ENCODE results near the gene DNM3.
"Not testable (repeated sequence)": the region's sequence is repeated elsewhere in the genome, so short reads cannot be mapped to it uniquely, and the experiment has no call there.

Gene DNM3

GRCh38 chr1:172051898-172052297, 210.6 kb downstream of the DNM3 start:
- no peak overlapping the region for H3K4me3 ChIP-seq (ENCODE audit: low read length)
- TF ChIP-seq, protein P1, sequence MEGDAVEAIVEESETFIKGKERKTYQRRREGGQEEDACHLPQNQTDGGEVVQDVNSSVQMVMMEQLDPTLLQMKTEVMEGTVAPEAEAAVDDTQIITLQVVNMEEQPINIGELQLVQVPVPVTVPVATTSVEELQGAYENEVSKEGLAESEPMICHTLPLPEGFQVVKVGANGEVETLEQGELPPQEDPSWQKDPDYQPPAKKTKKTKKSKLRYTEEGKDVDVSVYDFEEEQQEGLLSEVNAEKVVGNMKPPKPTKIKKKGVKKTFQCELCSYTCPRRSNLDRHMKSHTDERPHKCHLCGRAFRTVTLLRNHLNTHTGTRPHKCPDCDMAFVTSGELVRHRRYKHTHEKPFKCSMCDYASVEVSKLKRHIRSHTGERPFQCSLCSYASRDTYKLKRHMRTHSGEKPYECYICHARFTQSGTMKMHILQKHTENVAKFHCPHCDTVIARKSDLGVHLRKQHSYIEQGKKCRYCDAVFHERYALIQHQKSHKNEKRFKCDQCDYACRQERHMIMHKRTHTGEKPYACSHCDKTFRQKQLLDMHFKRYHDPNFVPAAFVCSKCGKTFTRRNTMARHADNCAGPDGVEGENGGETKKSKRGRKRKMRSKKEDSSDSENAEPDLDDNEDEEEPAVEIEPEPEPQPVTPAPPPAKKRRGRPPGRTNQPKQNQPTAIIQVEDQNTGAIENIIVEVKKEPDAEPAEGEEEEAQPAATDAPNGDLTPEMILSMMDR (conservative IDR thresholded peaks at IDR 0.05; ENCODE audit: low read depth, low read length), result no peak
- no peak for DNase-seq (ENCODE audit: low read depth)

DNA sequence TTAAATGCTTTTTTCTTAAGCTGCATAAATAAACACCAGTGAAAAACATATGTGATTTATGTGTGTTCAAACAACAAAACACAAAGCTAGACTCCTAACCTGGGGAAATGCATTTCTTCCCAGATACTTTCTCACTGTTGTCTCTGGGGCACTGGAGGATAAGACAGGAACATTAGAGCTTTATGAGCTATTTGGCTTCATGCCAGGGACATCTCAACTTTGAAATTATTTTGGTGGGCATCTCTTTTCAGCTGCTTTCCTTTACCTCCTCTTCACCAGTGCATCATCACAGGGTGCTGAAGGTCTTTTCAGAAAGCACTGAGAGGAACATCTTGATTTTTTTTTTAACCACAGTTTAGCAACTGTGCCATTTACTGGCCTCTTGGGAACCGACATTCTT, 212.9 kb downstream of the DNM3 start:
- TF ChIP-seq, protein P1 (conservative IDR thresholded peaks at IDR 0.05; ENCODE audit: low read depth, low read length), result no peak
- no peak for DNase-seq (ENCODE audit: low read depth)
- no peak overlapping the region for H3K4me3 ChIP-seq (ENCODE audit: low read length)

- not testable (repeated sequence) for DNase-seq (ENCODE audit: low read depth); H3K4me3 ChIP-seq (ENCODE audit: low read length)
Measured at GRCh38 chr1:172055816-172056419, 214.6 kb downstream of the DNM3 start.

DNA sequence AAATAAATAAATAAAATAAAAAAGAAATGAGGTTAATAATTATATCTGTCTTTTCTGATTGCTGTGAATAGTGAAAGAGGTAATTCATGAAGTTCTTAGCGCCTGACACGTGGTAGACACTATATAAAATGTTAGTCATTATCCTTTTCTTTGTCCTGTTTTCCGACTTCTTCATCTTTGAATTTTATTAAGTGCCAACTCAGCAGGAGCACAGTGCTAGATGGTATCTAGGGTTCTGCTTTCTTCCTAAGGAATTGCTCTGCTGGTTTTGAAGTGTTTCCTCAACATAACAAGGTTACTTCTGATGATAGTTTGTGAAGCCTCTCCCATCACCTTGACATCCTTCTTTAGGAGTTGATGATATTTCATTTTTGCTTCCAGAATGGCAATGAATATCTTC, 227.0 kb downstream of the DNM3 start:
- H3K4me3 ChIP-seq (ENCODE audit: low read length), result no peak overlapping the region
- TF ChIP-seq, protein P1 (conservative IDR thresholded peaks at IDR 0.05; ENCODE audit: low read depth, low read length), result no peak
- DNase-seq (ENCODE audit: low read depth), result no peak

GRCh38 chr1:172069051-172069450, 227.8 kb downstream of the DNM3 start:
- H3K4me3 ChIP-seq (ENCODE audit: low read length), result no peak overlapping the region
- TF ChIP-seq, protein P1 (conservative IDR thresholded peaks at IDR 0.05; ENCODE audit: low read depth, low read length), result no peak
- no peak for DNase-seq (ENCODE audit: low read depth)

- DNase-seq (ENCODE audit: low read depth), result no peak
- TF ChIP-seq, protein P1 (conservative IDR thresholded peaks at IDR 0.05; ENCODE audit: low read depth, low read length), result no peak
- H3K4me3 ChIP-seq (ENCODE audit: low read length), result no peak overlapping the region
Measured at GRCh38 chr1:172069534-172069933, 228.2 kb downstream of the DNM3 start.

- TF ChIP-seq, protein P1 (conservative IDR thresholded peaks at IDR 0.05; ENCODE audit: low read depth, low read length), result no peak
- DNase-seq (ENCODE audit: low read depth), result no peak
- H3K4me3 ChIP-seq (ENCODE audit: low read length), result no peak overlapping the region
Measured at GRCh38 chr1:172070055-172070454, 228.8 kb downstream of the DNM3 start.
